Mammary epithelial cell (primary cell): ENCODE data around the gene P2RX7.

Experiments
- EZH2 ChIP-seq: IDR thresholded peaks from 2 replicates; pipeline ENCODE4 v1.6.1; 2012; ENCODE audit warnings: low read length, inconsistent platforms, borderline replicate concordance
- TF ChIP-seq, protein P1 (sequence below), 2 donors: IDR thresholded peaks in 1 of 2; conservative IDR thresholded peaks in 1 of 2; 2 replicates each; pipeline ENCODE4 v1.5.1; 2011 to 2012; ENCODE audit warnings: inconsistent platforms in 2 of 2, low read length in 2 of 2, mild to moderate bottlenecking in 2 of 2, control low read depth in 1 of 2, low read depth in 1 of 2; ENCODE audit not compliant: insufficient read depth in 1 of 2; ENCODE audit errors: extremely low read depth in 1 of 2

- TF ChIP-seq, protein P1, sequence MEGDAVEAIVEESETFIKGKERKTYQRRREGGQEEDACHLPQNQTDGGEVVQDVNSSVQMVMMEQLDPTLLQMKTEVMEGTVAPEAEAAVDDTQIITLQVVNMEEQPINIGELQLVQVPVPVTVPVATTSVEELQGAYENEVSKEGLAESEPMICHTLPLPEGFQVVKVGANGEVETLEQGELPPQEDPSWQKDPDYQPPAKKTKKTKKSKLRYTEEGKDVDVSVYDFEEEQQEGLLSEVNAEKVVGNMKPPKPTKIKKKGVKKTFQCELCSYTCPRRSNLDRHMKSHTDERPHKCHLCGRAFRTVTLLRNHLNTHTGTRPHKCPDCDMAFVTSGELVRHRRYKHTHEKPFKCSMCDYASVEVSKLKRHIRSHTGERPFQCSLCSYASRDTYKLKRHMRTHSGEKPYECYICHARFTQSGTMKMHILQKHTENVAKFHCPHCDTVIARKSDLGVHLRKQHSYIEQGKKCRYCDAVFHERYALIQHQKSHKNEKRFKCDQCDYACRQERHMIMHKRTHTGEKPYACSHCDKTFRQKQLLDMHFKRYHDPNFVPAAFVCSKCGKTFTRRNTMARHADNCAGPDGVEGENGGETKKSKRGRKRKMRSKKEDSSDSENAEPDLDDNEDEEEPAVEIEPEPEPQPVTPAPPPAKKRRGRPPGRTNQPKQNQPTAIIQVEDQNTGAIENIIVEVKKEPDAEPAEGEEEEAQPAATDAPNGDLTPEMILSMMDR (conservative IDR thresholded peaks at IDR 0.05 in 1 of 2, IDR thresholded peaks at IDR 0.05 in 1 of 2; ENCODE audit: extremely low read depth in 1 of 2, insufficient read depth in 1 of 2, low read depth in 1 of 2, low read length in 2 of 2): no peak
- no peak for TF ChIP-seq EZH2
These were observed 83.4 kb downstream of the P2RX7 start for GRCh38 chr12:121216102-121216501.
